ENCODE measurements around the gene PJA2.

The PJA2 gene

DNA sequence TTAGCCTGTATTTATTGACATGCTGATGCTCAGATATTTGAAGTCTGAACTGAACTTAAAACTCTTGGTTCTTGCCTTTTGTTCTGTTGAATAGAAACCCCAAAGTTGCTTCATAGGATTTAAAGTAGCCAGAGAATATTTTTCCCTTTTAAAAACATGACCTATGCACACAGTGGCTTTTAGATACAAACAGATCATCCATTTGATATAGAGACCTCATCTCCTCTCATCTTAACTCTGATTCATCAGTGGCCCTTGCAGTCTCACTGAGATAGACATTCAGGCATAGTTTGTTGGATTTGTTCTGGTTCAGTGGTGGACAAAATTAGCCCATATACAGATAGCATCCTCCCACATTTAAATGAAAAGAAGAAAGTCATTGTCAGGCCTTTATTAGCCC, 43.5 kb upstream of the PJA2 start:
- Histone ChIP-seq H2AFZ (ENCODE audit: low read length) (no peak overlapping the region), H3F3A (ENCODE audit: insufficient read depth, low read length) (no peaks in the 10 kb centered on the region), H3K36me3 (replicated peaks; ENCODE audit: insufficient read depth, low read length) (no peaks in the 10 kb centered on the region), H3K4me3 (ENCODE audit: low read length) (no peak overlapping the region), H3K27me3 (replicated peaks; ENCODE audit: insufficient read depth, low read length) (no peaks in the 10 kb centered on the region), H3K4me1 (ENCODE audit: low read length) (no peaks in the 10 kb centered on the region), H3K9me2 (replicated peaks; ENCODE audit: insufficient read depth, low read length) (no peaks in the 10 kb centered on the region), H3K9ac (ENCODE audit: low read length) (no peak overlapping the region), H3K9me3 (replicated peaks; ENCODE audit: insufficient read depth, low read length) (no peaks in the 10 kb centered on the region), H4K20me1 (ENCODE audit: insufficient read depth, low read length) (no peaks in the 10 kb centered on the region), H3K27ac (ENCODE audit: low read length) (no peak overlapping the region), H3K79me2 (ENCODE audit: low read length) (no peaks in the 10 kb centered on the region), H3K4me2 (ENCODE audit: low read depth, low read length) (no peak overlapping the region)
- TF ChIP-seq EZH2 (optimal IDR thresholded peaks at IDR 0.05; ENCODE audit: low read depth, low read length) (no peak), EZH2phosphoT487 (IDR thresholded peaks at IDR 0.05; ENCODE audit: low read length) (no peak)
- TF ChIP-seq, protein P1, sequence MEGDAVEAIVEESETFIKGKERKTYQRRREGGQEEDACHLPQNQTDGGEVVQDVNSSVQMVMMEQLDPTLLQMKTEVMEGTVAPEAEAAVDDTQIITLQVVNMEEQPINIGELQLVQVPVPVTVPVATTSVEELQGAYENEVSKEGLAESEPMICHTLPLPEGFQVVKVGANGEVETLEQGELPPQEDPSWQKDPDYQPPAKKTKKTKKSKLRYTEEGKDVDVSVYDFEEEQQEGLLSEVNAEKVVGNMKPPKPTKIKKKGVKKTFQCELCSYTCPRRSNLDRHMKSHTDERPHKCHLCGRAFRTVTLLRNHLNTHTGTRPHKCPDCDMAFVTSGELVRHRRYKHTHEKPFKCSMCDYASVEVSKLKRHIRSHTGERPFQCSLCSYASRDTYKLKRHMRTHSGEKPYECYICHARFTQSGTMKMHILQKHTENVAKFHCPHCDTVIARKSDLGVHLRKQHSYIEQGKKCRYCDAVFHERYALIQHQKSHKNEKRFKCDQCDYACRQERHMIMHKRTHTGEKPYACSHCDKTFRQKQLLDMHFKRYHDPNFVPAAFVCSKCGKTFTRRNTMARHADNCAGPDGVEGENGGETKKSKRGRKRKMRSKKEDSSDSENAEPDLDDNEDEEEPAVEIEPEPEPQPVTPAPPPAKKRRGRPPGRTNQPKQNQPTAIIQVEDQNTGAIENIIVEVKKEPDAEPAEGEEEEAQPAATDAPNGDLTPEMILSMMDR (IDR thresholded peaks at IDR 0.05; ENCODE audit: low read length): no peak
- DNase-seq: no peak

DNA sequence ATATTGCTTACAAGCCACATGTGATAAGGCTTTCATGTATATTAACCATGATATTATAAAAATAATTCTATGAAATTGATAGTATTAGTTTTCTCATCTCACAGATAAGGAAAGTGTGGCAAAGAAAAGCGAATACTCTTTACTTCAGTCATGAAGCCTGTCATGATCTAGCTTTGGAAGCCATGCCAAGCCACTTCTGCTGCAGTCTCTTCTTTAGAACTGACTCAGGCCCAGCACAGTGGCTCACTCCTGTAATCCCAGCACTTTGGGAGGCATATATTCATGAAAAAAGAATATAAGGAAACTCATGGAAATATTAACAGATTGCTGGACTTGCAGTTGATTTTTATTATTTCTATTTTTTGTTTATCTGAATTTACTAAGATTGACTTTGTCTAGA, 42.9 kb upstream of the PJA2 start:
- no peak for TF ChIP-seq EZH2 (optimal IDR thresholded peaks at IDR 0.05; ENCODE audit: low read depth, low read length)
- H3K9ac ChIP-seq (ENCODE audit: low read length): no peak overlapping the region
- no peaks in the 10 kb centered on the region for H3K79me2 ChIP-seq (ENCODE audit: low read length)
- H3F3A ChIP-seq (ENCODE audit: insufficient read depth, low read length): no peaks in the 10 kb centered on the region
- H3K27ac ChIP-seq (ENCODE audit: low read length): no peak overlapping the region
- H2AFZ ChIP-seq (ENCODE audit: low read length): no peak overlapping the region
- no peaks in the 10 kb centered on the region for H3K36me3 ChIP-seq (replicated peaks; ENCODE audit: insufficient read depth, low read length)
- H3K4me1 ChIP-seq (ENCODE audit: low read length): no peaks in the 10 kb centered on the region
- no peaks in the 10 kb centered on the region for H3K9me2 ChIP-seq (replicated peaks; ENCODE audit: insufficient read depth, low read length)
- no peaks in the 10 kb centered on the region for H4K20me1 ChIP-seq (ENCODE audit: insufficient read depth, low read length)
- no peak overlapping the region for H3K4me3 ChIP-seq (ENCODE audit: low read length)
- no peak for DNase-seq
- H3K4me2 ChIP-seq (ENCODE audit: low read depth, low read length): no peak overlapping the region
- no peaks in the 10 kb centered on the region for H3K27me3 ChIP-seq (replicated peaks; ENCODE audit: insufficient read depth, low read length)
- H3K9me3 ChIP-seq (replicated peaks; ENCODE audit: insufficient read depth, low read length): no peaks in the 10 kb centered on the region

DNA sequence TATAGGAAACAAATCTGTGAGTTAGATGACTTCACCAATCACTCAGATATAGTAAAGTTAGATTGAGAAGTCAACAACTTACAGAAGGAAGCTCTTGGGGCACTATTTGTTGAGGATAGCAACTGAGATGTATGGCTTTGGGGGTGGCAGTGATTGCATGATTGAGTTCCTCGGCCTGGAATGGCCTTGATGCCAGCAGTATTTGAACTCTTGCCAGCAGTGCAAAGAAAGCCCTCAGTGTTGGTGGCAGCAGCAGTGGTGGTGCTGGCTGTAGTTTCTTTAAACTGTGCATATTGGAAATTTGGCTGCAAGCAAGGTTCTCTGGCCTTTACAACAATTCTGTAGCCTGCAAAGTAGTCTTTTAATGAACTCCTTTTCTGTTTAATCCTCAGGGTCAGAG, 41.4 kb upstream of the PJA2 start:
- H2AFZ ChIP-seq (ENCODE audit: low read length): no peak overlapping the region
- H3K27me3 ChIP-seq (replicated peaks; ENCODE audit: insufficient read depth, low read length): no peaks in the 10 kb centered on the region
- DNase-seq: no peak

More for the DNA sequence above, 41.4 kb upstream of the PJA2 start:
- TF ChIP-seq EZH2phosphoT487 (IDR thresholded peaks at IDR 0.05; ENCODE audit: low read length): no peak
- TF ChIP-seq EZH2 (optimal IDR thresholded peaks at IDR 0.05; ENCODE audit: low read depth, low read length): no peak
- TF ChIP-seq, protein P1 (IDR thresholded peaks at IDR 0.05; ENCODE audit: low read length): no peak
- Histone ChIP-seq H3K4me3 (ENCODE audit: low read length) (no peak overlapping the region), H3F3A (ENCODE audit: insufficient read depth, low read length) (no peaks in the 10 kb centered on the region), H3K4me2 (ENCODE audit: low read depth, low read length) (no peak overlapping the region), H3K9me2 (replicated peaks; ENCODE audit: insufficient read depth, low read length) (no peaks in the 10 kb centered on the region), H3K9me3 (replicated peaks; ENCODE audit: insufficient read depth, low read length) (no peaks in the 10 kb centered on the region), H4K20me1 (ENCODE audit: insufficient read depth, low read length) (no peaks in the 10 kb centered on the region), H3K27ac (ENCODE audit: low read length) (no peak overlapping the region), H3K4me1 (ENCODE audit: low read length) (no peaks in the 10 kb centered on the region), H3K36me3 (replicated peaks; ENCODE audit: insufficient read depth, low read length) (no peaks in the 10 kb centered on the region), H3K9ac (ENCODE audit: low read length) (no peak overlapping the region), H3K79me2 (ENCODE audit: low read length) (no peaks in the 10 kb centered on the region)

Data from MM.1S (cell line).